ENCODE measurements around the gene CYBA.

Gene CYBA

GRCh38 chr16:88630433-88630832 lies 20.4 kb downstream of the CYBA start:
- no peak for DNase-seq (ENCODE audit: low read depth)

DNA sequence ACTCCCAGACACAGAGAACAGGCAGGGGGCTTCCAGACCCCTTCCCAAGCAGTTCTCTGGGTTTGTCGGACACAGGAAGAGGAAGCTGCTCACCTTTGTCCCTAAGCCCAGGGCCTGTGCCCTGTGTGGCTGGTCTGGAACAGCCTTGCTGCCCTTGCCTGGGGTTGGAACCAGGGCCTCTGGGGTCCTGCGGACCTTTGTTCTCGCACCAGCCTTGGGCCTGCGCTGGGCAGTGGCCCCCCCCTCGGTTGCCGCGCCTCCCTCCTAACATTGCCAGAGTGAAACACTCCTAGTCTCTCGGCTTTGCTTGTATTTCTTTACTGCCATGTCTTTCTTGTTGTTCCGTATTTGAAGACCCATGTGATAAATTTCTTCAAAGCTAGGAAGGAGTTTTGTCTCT lies 21.0 kb downstream of the CYBA start:
- DNase-seq (ENCODE audit: low read depth) = no peak

- DNase-seq (ENCODE audit: low read depth) = no peak
Observed at GRCh38 chr16:88628512-88628974, 22.3 kb downstream of the CYBA start.

GRCh38 chr16:88627531-88628411 lies 23.1 kb downstream of the CYBA start:
- DNase-seq (ENCODE audit: low read depth) = no peak

DNA sequence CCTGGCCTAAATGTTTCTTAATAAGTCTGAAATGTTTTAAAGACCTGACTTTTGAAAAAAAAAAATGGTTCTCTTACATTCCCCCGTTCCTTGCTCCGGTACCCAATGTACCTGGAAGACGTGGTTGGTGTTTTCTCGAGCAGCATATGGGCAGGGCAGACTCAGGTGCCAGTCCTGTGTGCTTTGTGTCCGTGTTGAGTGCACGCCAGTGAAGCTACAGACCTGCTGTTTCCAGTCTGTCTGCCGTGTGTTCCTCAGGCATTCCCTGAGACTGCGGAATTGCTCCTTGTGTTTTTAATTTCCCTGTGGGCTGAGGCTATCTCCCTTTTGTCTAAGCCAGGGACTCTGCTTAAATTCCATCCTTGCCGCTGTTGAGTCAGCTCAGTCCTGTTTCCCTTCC lies 24.2 kb downstream of the CYBA start:
- no peak for DNase-seq (ENCODE audit: low read depth)

DNA sequence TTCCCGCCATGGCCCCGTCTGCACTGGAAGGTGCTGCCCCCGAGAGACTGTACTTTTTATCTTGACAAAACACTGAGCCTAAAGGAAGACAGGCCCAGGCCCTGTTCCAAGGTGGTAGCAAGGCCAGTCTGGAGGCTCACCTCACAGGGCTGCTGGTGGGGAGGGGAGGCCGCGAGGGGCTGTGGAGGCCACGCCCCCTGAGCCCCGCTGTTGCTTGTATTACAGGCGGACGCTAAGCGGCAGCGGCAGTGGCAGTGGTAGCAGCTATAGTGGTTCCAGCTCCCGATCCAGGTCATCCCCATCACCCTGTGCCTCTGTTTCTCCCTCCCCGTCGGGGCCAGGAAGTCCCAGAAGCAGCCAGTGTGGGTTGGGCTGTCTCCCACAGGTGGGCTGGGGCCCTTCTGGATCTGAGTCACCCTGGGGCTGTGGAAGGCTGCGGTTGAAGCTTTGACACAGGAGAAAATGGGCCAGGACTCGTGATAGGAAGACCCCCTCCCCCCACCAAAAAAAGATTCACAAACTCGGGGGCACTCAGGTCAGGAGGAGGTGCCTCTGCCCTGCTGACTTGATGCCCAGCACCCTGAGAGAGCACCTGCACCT lies 25.8 kb downstream of the CYBA start:
- no peak for DNase-seq (ENCODE audit: low read depth)

- no peak for DNase-seq (ENCODE audit: low read depth)
Observed at GRCh38 chr16:88624481-88624880, 26.4 kb downstream of the CYBA start.

DNA sequence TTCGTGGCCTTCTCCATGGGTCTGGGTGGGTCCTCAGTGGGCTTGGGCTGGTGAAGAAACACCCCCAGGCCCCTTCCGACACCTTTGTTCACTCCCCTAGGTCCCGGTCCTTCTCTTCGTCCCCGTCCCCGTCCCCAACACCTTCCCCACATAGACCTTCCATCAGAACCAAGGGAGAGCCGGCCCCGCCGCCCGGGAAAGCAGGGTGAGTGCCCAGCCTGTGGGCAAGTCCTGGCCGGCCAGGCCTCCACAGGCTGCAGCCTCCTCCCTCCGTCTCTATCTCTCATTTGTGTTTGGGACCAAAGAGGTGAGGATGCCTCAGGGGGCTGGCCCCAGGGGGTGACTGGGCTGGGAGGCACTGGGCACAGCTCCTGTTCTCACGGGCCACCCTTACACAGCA lies 27.0 kb downstream of the CYBA start:
- no peak for DNase-seq (ENCODE audit: low read depth)

DNA sequence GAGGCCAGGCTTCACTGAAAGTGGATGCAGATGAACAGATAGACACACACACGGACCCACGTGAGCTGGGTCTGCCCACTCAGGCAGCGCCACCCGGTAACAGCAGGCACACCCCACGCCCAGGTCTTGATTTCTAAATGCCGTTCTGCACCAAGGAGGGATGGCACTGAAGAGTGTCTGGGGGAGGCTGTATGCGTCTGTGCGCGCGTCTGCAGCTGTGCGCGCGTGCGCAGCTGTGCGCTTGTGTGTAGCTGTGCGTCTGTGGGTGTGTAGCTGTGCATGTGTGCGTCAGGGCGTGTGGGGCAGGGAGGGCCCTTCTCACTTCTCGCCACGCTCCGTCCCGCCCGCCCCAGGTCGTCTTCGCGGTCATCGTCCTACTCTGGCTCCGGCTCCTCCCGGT lies 28.0 kb downstream of the CYBA start:
- DNase-seq (ENCODE audit: low read depth) = no peak

DNA sequence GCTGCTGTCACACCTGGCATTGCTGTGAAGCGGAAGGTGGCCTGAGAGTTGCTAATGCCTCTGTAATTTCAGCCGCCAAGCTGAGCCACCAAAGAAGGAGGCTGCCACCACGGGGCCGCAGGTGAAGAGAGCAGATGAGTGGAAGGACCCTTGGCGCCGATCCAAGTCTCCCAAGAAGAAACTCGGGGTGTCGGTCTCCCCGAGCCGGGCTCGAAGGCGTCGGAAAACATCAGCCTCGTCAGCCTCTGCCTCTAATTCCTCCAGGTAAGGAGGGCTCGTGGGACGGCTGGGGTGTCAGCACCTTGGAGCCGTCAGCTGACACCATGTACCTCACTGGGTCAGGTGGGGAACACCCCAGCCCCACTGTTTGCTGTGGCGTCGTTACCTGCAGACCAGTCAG lies 28.7 kb downstream of the CYBA start:
- DNase-seq (ENCODE audit: low read depth) = no peak

DNA sequence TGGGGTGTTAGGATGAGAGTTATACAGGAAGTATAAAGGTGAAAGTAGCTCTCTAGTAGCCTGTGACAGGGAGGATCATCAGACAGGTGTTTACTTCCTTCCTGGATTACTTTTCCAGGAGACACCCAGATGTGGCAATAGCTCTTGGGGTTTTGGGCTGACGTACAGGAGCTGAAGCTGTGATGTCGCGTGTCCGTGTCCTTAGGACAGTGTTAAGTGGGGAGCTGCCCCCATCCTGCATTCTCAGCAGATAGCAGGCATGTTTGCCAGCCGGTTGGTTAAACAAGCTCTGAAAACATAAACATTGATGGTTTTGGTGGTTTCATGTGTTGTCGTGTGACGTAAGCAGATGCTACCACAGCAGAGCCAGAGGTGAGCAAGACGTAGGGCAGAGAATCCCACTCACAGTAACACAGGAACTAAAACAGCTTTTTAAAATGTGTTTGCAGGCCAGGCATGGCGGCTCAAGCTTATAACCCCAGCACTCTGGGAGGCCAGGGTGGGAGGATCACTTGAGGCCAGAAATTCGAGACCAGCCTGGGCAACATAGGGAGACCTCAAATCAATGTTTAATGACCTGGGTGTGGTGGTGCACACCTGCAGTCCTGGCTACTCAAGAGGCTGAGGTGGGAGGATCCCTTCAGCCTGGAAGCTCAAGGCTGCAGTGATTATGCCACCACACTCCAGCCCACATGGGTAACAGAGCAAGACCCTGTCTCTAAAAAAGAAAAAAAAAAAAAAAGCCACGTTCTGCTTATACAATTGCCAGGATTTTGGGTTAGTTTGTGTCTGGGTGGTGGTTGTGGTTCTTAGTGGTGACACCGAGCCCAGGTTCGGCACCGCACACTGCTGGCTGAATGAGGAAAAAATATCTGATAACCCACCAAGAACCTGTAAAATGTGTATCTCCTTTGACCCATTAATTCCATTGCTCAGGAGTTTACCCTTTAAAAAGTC lies 30.7 kb downstream of the CYBA start:
- DNase-seq (ENCODE audit: low read depth) = peak; percentile 83

GRCh38 chr16:88618956-88619667 lies 31.7 kb downstream of the CYBA start:
- DNase-seq (ENCODE audit: low read depth) = no peak

- DNase-seq (ENCODE audit: low read depth) = no peak
Observed at GRCh38 chr16:88618182-88618955, 32.5 kb downstream of the CYBA start.

GRCh38 chr16:88617268-88618031 lies 33.4 kb downstream of the CYBA start:
- no peak for DNase-seq (ENCODE audit: low read depth)

DNA sequence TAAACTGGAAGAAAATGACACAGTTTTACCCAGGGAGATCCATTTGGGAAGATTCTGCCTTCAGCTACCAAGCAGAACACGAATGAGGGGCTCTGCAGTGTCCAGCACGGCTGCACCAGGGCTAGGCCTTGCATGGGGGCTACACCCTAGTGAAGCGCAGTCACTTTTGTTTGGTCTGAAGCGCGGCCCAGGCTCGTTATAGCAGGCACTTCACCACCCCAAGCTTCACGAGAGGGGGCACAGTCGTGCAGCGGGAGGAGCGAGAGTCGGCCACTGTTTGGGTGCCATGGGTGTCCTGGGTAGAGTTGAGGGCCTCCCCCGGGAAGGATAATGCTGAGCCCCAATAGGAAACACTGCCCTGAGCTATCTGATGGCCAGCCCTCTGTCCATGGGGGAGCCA lies 34.1 kb downstream of the CYBA start:
- DNase-seq (ENCODE audit: low read depth) = no peak

- no peak for DNase-seq (ENCODE audit: low read depth)
Observed at GRCh38 chr16:88616320-88616719, 34.5 kb downstream of the CYBA start.

GRCh38 chr16:88614818-88615580 lies 35.9 kb downstream of the CYBA start:
- DNase-seq (ENCODE audit: low read depth) = no peak

GRCh38 chr16:88613911-88614817 lies 36.7 kb downstream of the CYBA start:
- no peak for DNase-seq (ENCODE audit: low read depth)

Measured in fibroblast of gingiva (primary cell).